ENCODE data around the gene LRP4. TPM values are rescaled to one million over a fixed set of nuclear protein-coding genes. Genes with fewer than 3 reads are reported as not detected.
A peak's percentile ranks its signal among the peaks of the same experiment; 100 is the strongest.

LRP4 gene
- total and polyA plus RNA-seq, 2 of the 13 experiments (the other 11 are each of a cell fraction or from before 2014, with no cell fraction given): 4.7 to 13.3 TPM

- TF ChIP-seq HMGXB3 (CRISPR knock-in tag; IDR thresholded peaks at IDR 0.05; ENCODE audit: borderline replicate concordance) (peak; percentile 76; the same call in 1 of the 2 replicates), ZNF746 (CRISPR knock-in tag; IDR thresholded peaks at IDR 0.05) (no peak), ZNF142 (CRISPR knock-in tag; IDR thresholded peaks at IDR 0.05) (no peak), ATRX (CRISPR knock-in tag; IDR thresholded peaks at IDR 0.05; ENCODE audit: borderline replicate concordance) (no peak), RBAK (CRISPR knock-in tag; IDR thresholded peaks at IDR 0.05) (no peak), CBX5 (CRISPR knock-in tag; IDR thresholded peaks at IDR 0.05; ENCODE audit: borderline replicate concordance) (peak; percentile 88; the same call in 1 of the 2 replicates), BHLHE40 (IDR thresholded peaks at IDR 0.05; ENCODE audit: low read length) (no peak), GPN1 (CRISPR knock-in tag; IDR thresholded peaks at IDR 0.05; ENCODE audit: borderline replicate concordance) (no peak), ZBTB1 (CRISPR knock-in tag; IDR thresholded peaks at IDR 0.05; ENCODE audit: borderline replicate concordance) (no peak), EP300 (IDR thresholded peaks at IDR 0.05; ENCODE audit: low read depth in 2 of 2, low read length in 2 of 2) (no peak), EP300 (CRISPR knock-in tag; IDR thresholded peaks at IDR 0.05; ENCODE audit: borderline replicate concordance) (no peak), ZNF678 (CRISPR knock-in tag; IDR thresholded peaks at IDR 0.05) (no peak), KMT2B (CRISPR knock-in tag; IDR thresholded peaks at IDR 0.05) (peak; percentile 85), SIN3B (IDR thresholded peaks at IDR 0.05; ENCODE audit: low read length) (peak; percentile 79), RARA (CRISPR knock-in tag; IDR thresholded peaks at IDR 0.05) (no peak)
Observed at GRCh38 chr11:46936138-46937110, 18.1 kb upstream of the LRP4 start, which contains the start of gene CSTPP1 (continued).

Measured in HepG2 (cell line).